GM18507 (cell line): ENCODE data around the gene MAN2A1.

ENCODE experiments used
- DNase-seq: peaks from one replicate; pipeline ENCODE4 v3.0.0; 2011; ENCODE audit warnings: low read depth; ENCODE audit not compliant: insufficient read length; ENCODE audit errors: extremely low spot score
- FAIRE-seq: peaks from 2 replicates; lab custom pipeline; 2011; peaks lifted over from hg19 to GRCh38; lab: Jason Lieb, UNC

Gene MAN2A1

GRCh38 chr5:109676920-109677319 lies 12.8 kb upstream of the MAN2A1 start:
- FAIRE-seq: no peak

DNA sequence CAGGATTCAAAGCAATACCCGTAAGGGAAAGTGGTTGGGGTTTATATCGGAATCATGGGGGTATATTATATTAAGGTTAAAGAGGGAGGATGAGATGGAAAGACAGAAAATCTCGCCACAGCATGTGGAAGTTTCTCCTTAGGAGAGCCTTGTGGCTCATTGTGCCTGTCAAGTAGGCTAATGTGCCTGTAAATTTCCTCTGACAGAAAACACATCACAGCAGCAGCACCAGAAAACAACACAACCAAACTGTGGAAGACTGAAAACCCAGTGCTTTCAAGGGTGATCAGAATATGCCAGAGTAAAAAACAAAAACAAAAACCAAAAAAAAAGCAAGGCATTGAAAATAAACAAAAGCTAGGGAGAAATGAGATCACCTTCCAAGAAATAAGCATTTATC lies 11.3 kb upstream of the MAN2A1 start:
- DNase-seq (no peak), FAIRE-seq (no peak)

More at GRCh38 chr5:109676920-109677319, 12.8 kb upstream of the MAN2A1 start:
- no peak for DNase-seq

- no peak for FAIRE-seq
- no peak for DNase-seq
These were observed 8.0 kb upstream of the MAN2A1 start for GRCh38 chr5:109681763-109682162.

GRCh38 chr5:109682383-109682782 lies 7.3 kb upstream of the MAN2A1 start:
- no peak for DNase-seq
- FAIRE-seq: no peak

- DNase-seq (no peak), FAIRE-seq (no peak)
These were observed 3.8 kb upstream of the MAN2A1 start for GRCh38 chr5:109685916-109686315.

DNA sequence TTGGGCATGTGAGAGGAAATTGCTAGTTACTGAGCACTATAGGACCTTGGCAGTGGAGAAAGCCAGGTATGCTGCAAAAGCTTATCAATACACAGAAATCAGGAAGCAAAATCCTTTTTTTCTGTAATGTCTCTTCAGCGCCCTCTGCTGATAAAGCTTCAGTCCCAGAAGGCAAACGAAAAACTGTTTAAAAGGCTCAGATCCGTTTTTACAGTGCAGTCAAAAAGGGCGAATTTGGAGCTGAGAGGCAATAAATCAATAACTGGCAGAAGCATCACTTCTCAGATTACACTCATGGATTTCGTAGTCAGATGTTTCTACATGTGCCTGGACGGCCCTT lies 1.1 kb upstream of the MAN2A1 start:
- FAIRE-seq (peak; percentile 68), DNase-seq (no peak)

GRCh38 chr5:109688970-109689739 lies 572 bp upstream of the MAN2A1 start:
- FAIRE-seq: peak; percentile 91
- peak; percentile 74 for DNase-seq

- FAIRE-seq (no peak), DNase-seq (no peak)
These were observed 681 bp downstream of the MAN2A1 start for GRCh38 chr5:109690242-109690974.

GRCh38 chr5:109690975-109691574 lies 1.3 kb downstream of the MAN2A1 start:
- DNase-seq: no peak
- FAIRE-seq: peak; percentile 75

- FAIRE-seq (no peak), DNase-seq (no peak)
These were observed 2.3 kb downstream of the MAN2A1 start for GRCh38 chr5:109691996-109692395.

DNA sequence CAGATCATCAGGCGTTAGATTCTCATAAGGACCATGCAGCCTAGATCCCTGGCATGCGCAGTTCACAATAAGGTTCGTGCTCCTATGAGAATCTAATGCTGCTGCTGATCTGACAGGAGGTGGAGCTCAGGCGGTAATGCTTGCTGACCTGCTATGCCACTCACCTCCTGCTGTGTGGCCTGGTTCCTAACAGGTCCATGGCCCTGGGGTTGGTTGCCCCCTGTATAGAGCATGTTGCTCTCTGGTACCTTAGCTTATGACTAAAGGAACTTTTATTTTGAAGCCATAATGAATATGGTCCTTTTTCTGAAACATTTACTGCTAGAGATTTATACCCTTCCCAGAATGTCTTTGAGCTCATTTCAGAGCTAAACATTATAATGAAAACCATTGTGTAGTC lies 3.1 kb downstream of the MAN2A1 start:
- FAIRE-seq (no peak), DNase-seq (no peak)

DNA sequence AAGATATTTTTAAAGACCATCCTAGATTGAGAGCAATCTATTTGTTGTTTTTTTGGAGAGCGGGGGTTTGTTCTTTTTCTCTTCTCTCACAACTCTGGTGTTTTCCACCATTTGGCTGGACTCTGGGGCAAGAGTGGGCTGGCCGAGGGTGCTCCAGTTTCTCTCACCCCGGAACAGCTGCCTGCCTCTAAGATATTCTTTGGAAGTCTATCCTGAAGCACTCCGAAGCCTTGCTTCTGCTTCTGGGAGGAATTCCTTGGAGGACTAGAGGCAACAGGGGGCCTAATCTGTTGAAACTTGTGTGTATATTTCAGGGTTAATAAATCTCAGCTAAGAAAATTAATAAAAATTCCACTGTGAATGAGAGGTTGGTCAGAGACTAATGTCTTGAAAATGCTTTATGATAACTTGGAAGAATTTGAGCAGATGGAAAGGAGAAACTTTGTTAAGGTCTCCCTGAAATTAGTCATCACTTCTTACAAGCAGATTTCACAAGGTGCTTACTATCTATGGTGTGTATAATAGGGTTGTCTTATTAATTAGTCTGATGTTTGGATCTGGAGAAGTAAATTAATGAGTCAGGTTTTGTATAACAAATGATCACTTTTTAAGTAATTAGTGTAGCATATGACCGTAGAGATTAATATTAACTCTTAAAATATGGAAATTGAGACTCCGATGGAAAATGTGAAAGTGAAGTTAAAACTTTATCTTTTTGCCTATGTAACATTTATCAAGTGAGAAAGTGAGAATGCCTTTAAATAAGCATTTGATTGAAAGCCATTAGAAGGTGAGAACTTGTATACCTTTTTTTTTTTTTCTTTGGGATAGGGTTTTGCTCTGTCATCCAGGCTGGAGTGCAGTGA lies 4.0 kb downstream of the MAN2A1 start:
- no peak for DNase-seq
- peak; percentile 5 for FAIRE-seq

DNA sequence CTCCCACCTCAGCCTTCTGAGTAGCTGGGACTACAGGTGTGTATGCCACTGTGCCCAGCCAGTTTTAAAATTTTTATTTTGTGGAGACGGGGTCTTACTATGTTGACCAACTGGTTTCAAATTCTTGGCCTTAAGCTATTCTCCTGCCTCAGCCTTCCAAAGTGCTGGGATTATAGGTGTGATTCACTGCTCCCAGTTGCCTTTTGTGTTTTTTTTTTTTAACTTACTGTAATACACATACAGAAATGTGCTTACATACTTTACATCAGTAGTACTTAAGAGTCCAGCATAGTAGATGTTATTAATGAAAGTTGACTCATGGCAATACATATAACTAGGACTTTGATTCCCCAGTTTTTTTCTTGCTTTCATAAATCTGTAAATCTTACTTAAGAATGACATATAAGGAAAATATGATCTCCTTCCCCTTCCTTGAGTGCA lies 4.7 kb downstream of the MAN2A1 start:
- DNase-seq: no peak
- no peak for FAIRE-seq

- peak; percentile 86 for FAIRE-seq
- DNase-seq: no peak
These were observed 5.5 kb downstream of the MAN2A1 start for GRCh38 chr5:109695005-109695926.

- FAIRE-seq: peak; percentile 55
These were observed 7.6 kb downstream of the MAN2A1 start for GRCh38 chr5:109697339-109697738.

DNA sequence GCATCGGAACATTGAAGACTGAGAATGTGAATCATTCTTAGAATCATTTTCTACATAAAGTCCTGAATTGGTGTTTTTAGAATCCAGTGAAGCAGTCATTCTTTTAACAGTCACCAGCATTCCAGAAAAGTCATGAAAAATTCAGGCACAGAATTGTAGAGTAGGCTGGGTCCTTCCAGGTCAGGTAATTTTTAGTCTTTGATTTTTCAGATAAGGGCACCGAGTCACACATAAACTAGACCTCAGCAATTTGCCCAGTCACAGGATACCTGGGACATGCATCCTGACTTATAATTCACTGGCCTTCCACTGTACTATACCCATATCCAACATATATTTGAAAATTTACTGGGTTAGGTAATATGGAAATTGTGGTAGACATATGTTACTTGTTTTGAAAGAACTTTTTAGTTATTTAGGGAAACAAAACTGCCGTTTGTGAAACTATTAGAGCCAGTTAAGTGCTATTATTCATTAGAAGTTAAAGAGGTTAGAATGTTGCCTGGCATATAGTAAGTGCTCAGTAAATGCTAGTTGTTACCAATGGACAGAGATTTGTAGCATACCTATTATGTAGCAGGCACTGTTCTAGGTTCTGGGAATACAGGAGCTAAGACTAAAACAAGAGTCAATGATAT lies 10.9 kb downstream of the MAN2A1 start:
- FAIRE-seq: peak; percentile 49

More at GRCh38 chr5:109697339-109697738, 7.6 kb downstream of the MAN2A1 start:
- no peak for DNase-seq

DNA sequence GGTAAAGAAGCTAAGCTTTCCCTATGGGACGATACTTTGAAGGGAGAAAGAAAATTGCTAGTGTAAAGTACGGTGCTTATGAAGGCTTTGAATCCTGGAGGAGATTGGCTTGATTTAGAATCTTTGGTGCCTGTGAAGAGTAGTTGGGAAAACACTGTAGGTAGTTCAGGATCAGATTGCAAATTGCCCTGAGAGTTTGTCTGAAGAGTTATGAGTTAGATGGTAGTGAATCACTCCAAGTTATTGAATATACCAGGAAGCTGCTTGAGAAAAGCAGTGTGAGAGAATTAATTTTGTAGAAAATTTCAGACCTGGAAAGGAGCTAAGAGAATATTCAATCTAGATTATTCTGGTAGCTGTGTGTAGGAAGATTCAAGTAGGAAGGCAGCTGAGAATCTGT lies 11.5 kb downstream of the MAN2A1 start:
- FAIRE-seq: no peak
- DNase-seq: no peak

More for the DNA sequence above, 10.9 kb downstream of the MAN2A1 start:
- no peak for DNase-seq

GRCh38 chr5:109701792-109702191 lies 12.1 kb downstream of the MAN2A1 start:
- FAIRE-seq: no peak
- no peak for DNase-seq
